GM12891 (cell line): ENCODE data around the gene AFG3L2.

Experiments
- POLR2A ChIP-seq: IDR thresholded peaks from 2 replicates; pipeline ENCODE4 v1.6.1; 2011; ENCODE audit warnings: low read depth, low read length, control low read depth
- TAF1 ChIP-seq: IDR thresholded peaks from 2 replicates; pipeline ENCODE4 v1.6.1; 2011; ENCODE audit warnings: low read depth, low read length, control low read depth

DNA sequence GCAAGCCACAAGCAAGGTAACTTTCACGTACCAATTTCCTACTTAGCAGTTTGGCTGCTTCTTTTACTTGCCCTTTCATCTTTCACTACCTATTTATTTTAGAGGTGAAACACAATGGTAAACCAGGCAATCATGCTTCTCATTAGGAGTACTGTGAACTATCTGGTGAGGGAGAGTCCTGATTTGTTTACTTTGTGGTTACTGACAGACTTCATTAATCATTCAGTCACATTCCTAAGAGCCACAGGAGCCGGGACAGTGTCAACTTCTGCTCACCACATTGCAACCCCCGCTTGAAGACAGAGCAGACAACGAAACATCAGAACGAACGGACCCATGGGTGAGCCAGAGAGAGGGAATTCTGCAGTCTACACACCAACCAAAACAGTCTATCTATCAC is 40.1 kb downstream of the AFG3L2 start:
- TF ChIP-seq TAF1, result no peak
- TF ChIP-seq POLR2A, result no peak
